T-helper 17 cell (primary cell): ENCODE results near the gene ACTN3. TPM values are rescaled to one million over a fixed set of nuclear protein-coding genes. Genes with fewer than 3 reads are reported as not detected.

ENCODE experiments used
- ATAC-seq: fragments of 150-1000 bp; cut with Tn5 transposase; 2 replicates; pipeline ENCODE4 v1.10.0; 2021; ENCODE audit warnings: mild to moderate bottlenecking, moderate library complexity
- DNase-seq, 3 donors: peaks; one replicate each; pipeline versions ENCODE4 v3.0.0 to v3.0.0-alpha.2; 2020 to 2021
- H3K9me3 ChIP-seq: one replicate; pipeline ENCODE4 v1.7.0; 2013; ENCODE audit warnings: low read length, mild to moderate bottlenecking; ENCODE audit not compliant: control insufficient read depth, poor library complexity, severe bottlenecking
- H3K27ac Mint-ChIP-seq: one replicate; pipeline ENCODE4 v1.8.0; 2022; ENCODE audit warnings: mild to moderate bottlenecking, moderate library complexity, mixed read lengths
- H3K27me3 Mint-ChIP-seq: one replicate; pipeline ENCODE4 v1.8.0; 2022; ENCODE audit warnings: mixed read lengths
- H3K36me3 Mint-ChIP-seq: one replicate; pipeline ENCODE4 v1.8.0; 2022; ENCODE audit warnings: low read depth, mixed read lengths
- H3K4me1 Mint-ChIP-seq: one replicate; pipeline ENCODE4 v1.8.0; 2022; ENCODE audit warnings: mild to moderate bottlenecking, mixed read lengths
- H3K4me3 Mint-ChIP-seq: one replicate; pipeline ENCODE4 v1.8.0; 2022; ENCODE audit warnings: mild to moderate bottlenecking, moderate library complexity, mixed read lengths
- total RNA-seq, 4 donors: library from RNA in 2 of 4; stranded (reverse) in 2 of 4; gene quantifications; one replicate each; pipeline ENCODE4 v1.2.3 and lab custom pipeline; 2022 to 2026

ACTN3 gene
- total RNA-seq, 2 donors from 2014 or later, result 0.30 TPM; not detected in 1

DNA sequence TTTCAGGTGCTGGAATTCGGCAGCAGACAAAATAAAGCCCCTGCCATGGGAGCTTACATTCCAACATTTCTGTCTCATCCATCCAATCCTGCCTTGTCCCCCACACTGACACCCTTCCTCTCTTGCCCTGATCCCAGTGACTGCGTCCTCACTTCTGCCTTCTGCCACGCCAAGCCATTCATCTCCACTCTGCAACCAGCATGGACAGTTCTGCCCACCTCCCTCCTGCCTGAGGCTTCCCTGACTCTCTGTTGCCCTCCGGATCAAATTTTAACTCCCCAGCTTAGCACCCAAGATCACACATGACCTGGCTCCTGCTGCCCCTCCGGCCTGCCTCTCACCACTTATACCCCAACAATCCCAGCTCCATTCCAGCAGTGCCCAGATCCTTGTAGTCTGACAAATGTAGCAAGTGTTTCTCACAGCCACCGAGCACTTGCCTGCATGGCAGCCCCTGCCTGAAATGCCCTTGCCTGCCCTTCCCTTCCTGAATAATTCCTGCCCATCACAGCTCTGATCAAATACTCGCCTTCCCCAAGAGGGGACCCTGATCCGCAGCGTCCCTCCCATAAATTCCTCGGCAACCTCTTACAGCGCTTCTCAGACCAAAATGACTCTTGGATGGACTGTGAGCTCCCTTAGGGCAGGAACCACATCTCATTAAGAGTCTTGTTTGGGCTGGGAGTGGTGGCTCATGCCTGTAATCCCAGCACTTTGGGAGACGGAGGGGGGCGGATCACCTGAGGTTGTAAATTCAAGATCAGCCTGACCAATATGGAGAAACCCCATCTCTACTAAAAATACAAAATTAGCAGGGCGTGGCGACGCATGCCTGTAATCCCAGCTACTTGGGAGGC lies 2.3 kb downstream of the ACTN3 start:
- Mint-ChIP-seq H3K27me3 (peaks cover 6% of the 10 kb centered on the region), H3K27ac (peak overlapping the region; percentile 88), H3K4me3 (peak overlapping the region; percentile 28)

DNA sequence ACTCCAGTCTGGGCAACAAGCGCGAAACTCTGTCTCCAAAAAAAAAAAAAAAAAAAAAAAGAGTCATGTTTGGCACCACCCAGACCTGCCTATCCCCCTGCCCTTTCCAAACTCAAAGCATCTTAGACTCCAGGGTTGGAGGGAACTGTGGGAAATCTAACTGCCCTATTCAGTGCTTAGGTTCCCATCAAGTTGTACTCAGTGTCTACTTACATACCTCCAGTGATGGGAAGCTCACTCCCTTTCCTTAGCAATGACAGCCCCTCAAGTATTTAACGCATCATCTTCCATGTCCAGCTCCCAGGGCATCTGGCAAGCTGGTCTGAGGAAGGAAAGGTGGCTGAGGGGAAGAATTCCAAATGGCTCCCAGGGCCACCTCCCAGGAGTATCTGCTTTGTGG lies 3.0 kb downstream of the ACTN3 start:
- ATAC-seq (no peak), DNase-seq (no peak)
- Mint-ChIP-seq H3K27me3 (peaks cover 6% of the 10 kb centered on the region), H3K36me3 (no peaks in the 10 kb centered on the region), H3K4me1 (peaks cover 12% of the 10 kb centered on the region), H3K27ac (no peak overlapping the region), H3K4me3 (no peak overlapping the region)
- no peaks in the 10 kb centered on the region for H3K9me3 ChIP-seq

More for the DNA sequence above, 2.3 kb downstream of the ACTN3 start:
- Mint-ChIP-seq H3K4me1 (peaks cover 16% of the 10 kb centered on the region), H3K36me3 (no peaks in the 10 kb centered on the region)
- no peaks in the 10 kb centered on the region for H3K9me3 ChIP-seq
- ATAC-seq (no peak), DNase-seq (no peak)

DNA sequence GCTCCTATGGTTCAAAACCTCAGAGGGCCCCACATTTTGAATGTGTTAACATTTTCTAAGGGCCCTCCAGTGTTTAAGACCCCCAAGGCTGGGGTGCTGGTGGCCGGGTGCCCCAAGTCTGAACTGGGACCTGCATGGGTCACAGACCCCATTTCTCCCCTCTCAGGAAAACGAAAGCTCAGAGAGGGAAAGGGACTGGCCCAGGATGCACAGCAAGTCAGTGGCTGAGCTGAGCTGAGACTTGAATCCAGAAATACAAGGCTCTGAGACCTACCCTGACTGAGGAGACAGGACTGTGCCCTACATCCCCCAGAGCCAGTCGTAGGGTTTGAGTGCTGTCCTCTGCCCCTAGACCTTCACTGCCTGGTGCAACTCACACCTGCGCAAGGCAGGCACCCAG lies 4.2 kb downstream of the ACTN3 start:
- no peak for ATAC-seq
- DNase-seq, result no peak
- Mint-ChIP-seq H3K4me3 (no peak overlapping the region), H3K4me1 (peaks cover 8% of the 10 kb centered on the region), H3K27me3 (peaks cover 6% of the 10 kb centered on the region), H3K36me3 (no peaks in the 10 kb centered on the region), H3K27ac (no peak overlapping the region)
- H3K9me3 ChIP-seq, result no peaks in the 10 kb centered on the region

DNA sequence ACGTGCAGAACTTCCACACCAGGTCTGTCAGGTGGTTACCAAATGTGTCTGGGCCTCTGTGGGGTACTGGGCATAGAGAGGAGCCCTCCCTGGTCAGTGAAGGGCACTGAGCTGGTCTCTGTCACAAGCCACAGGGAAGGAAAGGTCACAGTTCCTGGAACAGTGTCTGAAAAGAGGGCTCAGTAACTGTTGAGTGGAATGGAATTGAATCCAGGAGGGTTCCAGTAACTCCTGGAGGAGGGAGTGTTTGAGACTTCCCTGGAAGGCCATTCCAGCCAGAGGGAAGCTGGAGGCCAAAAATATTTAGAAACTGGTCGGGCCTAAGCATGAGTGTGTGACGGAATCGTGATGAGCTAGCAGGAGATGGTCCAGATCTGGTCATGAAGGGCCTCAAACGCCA lies 7.9 kb downstream of the ACTN3 start:
- no peak overlapping the region for H3K27ac Mint-ChIP-seq

DNA sequence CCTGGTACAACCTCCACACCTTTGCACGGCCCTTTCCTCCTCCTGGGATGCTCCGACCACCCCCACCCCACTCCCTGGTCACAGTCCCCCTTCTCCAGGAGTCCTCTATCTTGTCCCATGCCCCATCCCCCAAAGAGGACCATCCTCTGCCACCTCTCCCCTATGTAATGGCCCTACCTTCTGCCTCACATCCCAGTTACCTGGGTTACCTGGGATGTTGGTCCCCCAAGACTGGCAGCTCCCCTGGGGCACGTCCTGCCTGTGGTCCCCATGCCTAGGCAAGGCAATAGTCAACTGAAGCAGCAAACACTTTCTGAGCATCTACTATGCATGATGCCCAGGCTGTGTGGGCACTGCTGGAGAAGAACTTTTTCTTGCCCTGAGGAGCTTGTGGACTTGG lies 8.7 kb downstream of the ACTN3 start:
- Mint-ChIP-seq H3K27ac (no peak overlapping the region), H3K27me3 (no peaks in the 10 kb centered on the region)
- ATAC-seq, result no peak

More for the DNA sequence above, 7.9 kb downstream of the ACTN3 start:
- H3K4me3 Mint-ChIP-seq, result no peak overlapping the region
- H3K27me3 Mint-ChIP-seq, result no peaks in the 10 kb centered on the region
- H3K36me3 Mint-ChIP-seq, result no peaks in the 10 kb centered on the region
- no peak for ATAC-seq
- H3K9me3 ChIP-seq, result no peaks in the 10 kb centered on the region
- H3K4me1 Mint-ChIP-seq, result no peaks in the 10 kb centered on the region
- no peak for DNase-seq

DNA sequence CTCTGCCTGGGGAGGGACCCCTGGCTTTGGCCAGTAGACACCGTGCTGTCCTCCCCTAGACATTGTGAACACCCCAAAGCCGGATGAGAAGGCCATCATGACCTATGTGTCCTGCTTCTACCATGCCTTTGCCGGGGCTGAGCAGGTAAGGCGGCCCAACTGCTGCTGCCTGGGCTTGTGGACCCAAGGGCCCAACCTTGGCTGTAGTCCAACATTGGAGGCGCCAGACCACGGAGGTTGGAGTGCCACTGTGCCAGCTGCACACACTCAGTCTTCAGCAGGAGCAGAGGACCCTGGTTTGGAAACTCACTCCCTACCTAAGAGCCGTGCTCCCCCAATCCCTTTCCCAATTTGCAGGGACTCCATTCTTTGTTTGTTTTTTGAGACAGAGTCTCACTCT lies 9.4 kb downstream of the ACTN3 start:
- H3K27me3 Mint-ChIP-seq, result no peaks in the 10 kb centered on the region
- H3K9me3 ChIP-seq, result no peaks in the 10 kb centered on the region
- no peak overlapping the region for H3K27ac Mint-ChIP-seq
- ATAC-seq (no peak), DNase-seq (no peak)
- H3K4me3 Mint-ChIP-seq, result no peak overlapping the region
- H3K4me1 Mint-ChIP-seq, result no peaks in the 10 kb centered on the region
- H3K36me3 Mint-ChIP-seq, result no peaks in the 10 kb centered on the region

More for the DNA sequence above, 8.7 kb downstream of the ACTN3 start:
- no peak for DNase-seq
- H3K9me3 ChIP-seq, result no peaks in the 10 kb centered on the region
- Mint-ChIP-seq H3K36me3 (no peaks in the 10 kb centered on the region), H3K4me1 (no peaks in the 10 kb centered on the region), H3K4me3 (no peak overlapping the region)

DNA sequence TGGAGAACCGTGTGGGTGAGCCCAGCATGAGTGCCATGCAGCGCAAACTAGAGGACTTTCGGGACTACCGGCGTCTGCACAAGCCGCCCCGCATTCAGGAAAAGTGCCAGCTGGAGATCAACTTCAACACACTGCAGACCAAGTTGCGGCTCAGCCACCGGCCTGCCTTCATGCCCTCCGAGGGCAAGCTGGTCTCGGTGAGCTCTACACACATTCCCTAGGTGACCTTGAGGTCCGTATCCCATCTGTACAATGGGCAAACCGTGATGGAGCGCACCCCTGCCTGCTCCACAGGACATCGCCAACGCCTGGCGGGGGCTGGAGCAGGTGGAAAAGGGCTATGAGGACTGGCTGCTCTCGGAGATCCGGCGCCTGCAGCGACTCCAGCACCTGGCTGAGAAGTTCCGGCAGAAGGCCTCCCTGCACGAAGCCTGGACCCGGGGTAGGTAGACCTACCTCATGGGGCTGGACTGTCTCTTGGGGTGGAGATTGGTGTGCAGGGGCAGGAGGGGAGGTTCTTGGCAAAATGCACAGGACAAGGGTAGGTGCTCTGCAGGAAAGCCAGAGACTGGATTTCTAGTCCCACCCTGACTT lies 11.1 kb downstream of the ACTN3 start:
- ATAC-seq (no peak), DNase-seq (no peak)
- no peaks in the 10 kb centered on the region for H3K27me3 Mint-ChIP-seq
- H3K36me3 Mint-ChIP-seq, result no peaks in the 10 kb centered on the region
- H3K4me3 Mint-ChIP-seq, result no peak overlapping the region
- H3K27ac Mint-ChIP-seq, result no peak overlapping the region
- no peaks in the 10 kb centered on the region for H3K4me1 Mint-ChIP-seq
- no peaks in the 10 kb centered on the region for H3K9me3 ChIP-seq

DNA sequence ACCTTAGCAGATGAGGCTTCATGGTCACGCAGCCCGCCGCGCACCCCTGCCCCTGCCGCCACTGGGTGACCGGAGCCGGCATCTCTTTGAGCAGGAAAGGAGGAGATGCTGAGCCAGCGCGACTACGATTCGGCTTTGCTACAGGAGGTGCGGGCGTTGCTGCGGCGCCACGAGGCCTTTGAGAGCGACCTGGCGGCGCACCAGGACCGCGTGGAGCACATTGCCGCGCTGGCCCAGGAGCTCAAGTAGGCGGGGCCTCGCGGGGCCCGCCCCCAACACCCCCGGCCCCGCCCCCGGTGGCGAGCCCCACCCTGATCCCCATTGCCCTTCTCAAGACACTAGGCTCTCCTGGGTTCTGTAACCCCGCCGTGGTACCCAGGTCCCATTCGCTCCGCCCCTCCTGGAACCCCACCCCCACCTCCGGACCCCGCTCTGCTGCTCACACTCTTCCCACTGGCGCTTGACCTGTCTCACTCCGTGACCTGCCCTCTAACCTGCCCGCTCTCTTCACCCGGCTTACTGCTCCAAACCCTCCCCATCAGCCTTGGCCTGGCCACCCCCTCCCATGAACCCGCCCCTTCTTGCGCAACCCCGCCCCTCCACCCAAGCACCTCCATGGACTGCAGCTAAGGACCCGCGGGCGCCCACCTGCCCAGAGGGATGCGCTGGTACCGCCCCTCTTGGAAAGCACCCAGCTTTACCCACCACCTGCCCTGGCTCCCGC lies 12.6 kb downstream of the ACTN3 start:
- DNase-seq, result peak in 2 of 3 donors; percentile 34 to 35
- H3K27ac Mint-ChIP-seq, result no peak overlapping the region
- H3K9me3 ChIP-seq, result no peaks in the 10 kb centered on the region
- no peaks in the 10 kb centered on the region for H3K4me1 Mint-ChIP-seq
- H3K27me3 Mint-ChIP-seq, result no peaks in the 10 kb centered on the region
- no peak overlapping the region for H3K4me3 Mint-ChIP-seq
- peak; percentile 79 for ATAC-seq
- no peaks in the 10 kb centered on the region for H3K36me3 Mint-ChIP-seq

DNA sequence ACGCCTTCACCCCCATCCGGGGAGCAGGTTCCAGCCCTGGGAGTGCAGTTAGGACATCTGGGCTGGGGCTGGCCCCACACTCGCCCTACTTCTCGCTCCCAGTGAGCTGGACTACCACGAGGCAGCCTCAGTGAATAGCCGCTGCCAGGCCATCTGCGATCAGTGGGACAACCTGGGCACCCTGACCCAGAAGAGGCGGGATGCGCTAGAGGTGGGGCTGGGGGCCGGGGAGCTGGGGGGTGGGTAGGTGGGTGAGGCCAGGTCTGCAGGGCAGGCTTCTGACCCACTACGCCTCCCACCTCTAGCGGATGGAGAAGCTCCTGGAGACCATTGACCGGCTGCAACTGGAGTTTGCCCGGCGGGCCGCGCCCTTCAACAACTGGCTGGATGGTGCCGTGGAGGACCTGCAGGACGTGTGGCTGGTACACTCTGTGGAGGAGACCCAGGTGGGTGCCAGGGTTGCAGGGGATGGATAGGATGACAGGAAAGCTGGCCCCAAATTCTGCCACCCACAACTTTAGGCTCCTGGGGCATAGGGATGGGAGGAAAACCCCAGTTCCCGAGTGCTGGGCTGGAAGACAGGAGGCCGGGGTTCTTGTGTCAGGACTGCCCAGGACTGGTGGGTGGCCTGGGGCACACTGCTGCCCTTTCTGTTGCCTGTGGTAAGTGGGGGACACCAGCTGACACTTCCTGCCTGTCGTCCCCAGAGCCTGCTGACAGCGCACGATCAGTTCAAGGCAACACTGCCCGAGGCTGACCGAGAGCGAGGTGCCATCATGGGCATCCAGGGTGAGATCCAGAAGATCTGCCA lies 13.4 kb downstream of the ACTN3 start:
- H3K9me3 ChIP-seq, result no peaks in the 10 kb centered on the region
- Mint-ChIP-seq H3K27ac (no peak overlapping the region), H3K27me3 (no peaks in the 10 kb centered on the region), H3K4me3 (no peak overlapping the region), H3K4me1 (no peaks in the 10 kb centered on the region), H3K36me3 (no peaks in the 10 kb centered on the region)
- no peak for DNase-seq
- no peak for ATAC-seq

DNA sequence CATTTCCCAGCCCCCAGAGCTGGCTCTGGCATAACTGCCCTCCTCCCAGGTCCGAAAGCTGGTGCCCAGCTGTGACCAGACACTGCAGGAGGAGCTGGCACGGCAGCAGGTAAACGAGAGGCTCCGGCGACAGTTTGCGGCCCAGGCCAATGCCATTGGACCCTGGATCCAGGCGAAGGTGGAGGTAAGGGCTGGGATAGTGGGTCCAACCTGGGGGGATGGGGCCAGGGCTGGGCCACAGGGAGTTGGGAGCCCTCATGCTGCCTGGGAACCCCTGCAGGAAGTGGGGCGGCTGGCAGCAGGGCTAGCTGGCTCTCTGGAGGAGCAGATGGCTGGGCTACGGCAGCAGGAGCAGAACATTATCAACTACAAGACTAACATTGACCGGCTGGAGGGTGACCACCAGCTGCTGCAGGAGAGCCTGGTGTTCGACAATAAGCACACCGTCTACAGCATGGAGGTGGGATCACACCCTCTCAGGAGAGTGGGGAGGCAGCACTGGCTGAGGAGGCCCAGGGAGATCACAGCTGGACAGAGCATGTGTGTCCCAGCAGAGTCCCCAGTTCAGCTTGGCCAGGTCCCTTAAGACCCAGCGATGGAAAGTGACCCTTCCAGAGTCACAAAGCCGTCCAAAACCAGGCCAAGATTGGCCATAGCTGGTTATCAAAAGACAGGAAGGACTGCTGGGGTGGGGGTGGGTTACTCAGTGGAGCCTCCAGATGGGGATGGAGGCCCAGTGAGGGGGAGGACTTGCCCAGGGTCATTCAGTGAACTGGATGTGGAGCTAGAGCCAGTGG lies 14.7 kb downstream of the ACTN3 start:
- H3K36me3 Mint-ChIP-seq, result no peaks in the 10 kb centered on the region
- no peak overlapping the region for H3K4me3 Mint-ChIP-seq
- no peaks in the 10 kb centered on the region for H3K27me3 Mint-ChIP-seq
- no peak for DNase-seq
- H3K27ac Mint-ChIP-seq, result no peak overlapping the region
- ATAC-seq, result no peak
- H3K9me3 ChIP-seq, result no peaks in the 10 kb centered on the region
- H3K4me1 Mint-ChIP-seq, result no peaks in the 10 kb centered on the region

DNA sequence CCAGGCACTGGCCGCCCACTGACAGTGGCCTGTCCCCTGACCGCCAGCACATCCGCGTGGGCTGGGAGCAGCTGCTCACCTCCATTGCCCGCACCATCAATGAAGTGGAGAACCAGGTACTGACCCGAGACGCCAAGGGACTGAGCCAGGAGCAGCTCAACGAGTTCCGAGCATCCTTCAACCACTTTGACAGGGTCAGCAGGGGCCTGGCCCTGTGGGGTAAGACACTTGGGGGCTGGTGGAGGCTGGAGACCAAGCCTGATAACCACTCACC lies 15.2 kb downstream of the ACTN3 start:
- DNase-seq, result no peak
- no peak for ATAC-seq
- Mint-ChIP-seq H3K4me3 (no peak overlapping the region), H3K36me3 (no peaks in the 10 kb centered on the region), H3K4me1 (no peaks in the 10 kb centered on the region), H3K27me3 (no peaks in the 10 kb centered on the region), H3K27ac (no peak overlapping the region)
- H3K9me3 ChIP-seq, result no peaks in the 10 kb centered on the region

DNA sequence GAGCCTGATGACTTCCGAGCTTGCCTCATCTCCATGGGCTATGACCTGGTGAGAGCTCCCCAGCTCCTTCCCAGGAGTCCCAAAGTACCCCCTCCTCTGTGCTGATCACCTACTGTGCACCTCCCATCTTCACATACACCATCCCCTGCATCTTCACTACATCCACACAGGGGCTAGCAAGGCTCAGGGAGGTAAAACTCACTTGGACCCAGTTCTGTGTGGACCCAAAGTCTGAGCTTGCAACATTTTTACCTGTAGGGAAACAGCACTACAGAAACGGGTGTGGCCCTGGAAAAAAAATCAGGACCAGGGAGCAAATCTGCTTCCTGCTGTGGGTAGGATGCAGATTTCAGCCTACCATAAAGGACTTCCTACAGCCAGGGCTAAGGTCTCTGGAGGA lies 15.6 kb downstream of the ACTN3 start:
- Mint-ChIP-seq H3K27me3 (no peaks in the 10 kb centered on the region), H3K36me3 (no peaks in the 10 kb centered on the region), H3K4me1 (peaks cover 2% of the 10 kb centered on the region), H3K4me3 (no peak overlapping the region), H3K27ac (no peak overlapping the region)
- H3K9me3 ChIP-seq, result no peaks in the 10 kb centered on the region
- no peak for ATAC-seq
- DNase-seq, result no peak
